ENCODE results near the gene CBX2. TPM values are rescaled to one million over a fixed set of nuclear protein-coding genes. Genes with fewer than 3 reads are reported as not detected.
A peak's percentile ranks its signal among the peaks of the same experiment; 100 is the strongest.

The CBX2 gene
- total RNA-seq, 1 experiment from 2014 or later = 79.4 TPM

- H3K79me1 ChIP-seq (ENCODE audit: insufficient read depth, low read depth, low read length, poor library complexity, severe bottlenecking) = no peaks in the 10 kb centered on the region
- H3K36me3 Mint-ChIP-seq (ENCODE audit: insufficient read depth in 1 of 3, low read depth in 3 of 3) = peaks cover 7 to 24% (median 17%) of the 10 kb centered on the region in 3 experiments; a peak in 6 of 7 replicates
Measured at GRCh38 chr17:79788455-79788854, 10.5 kb downstream of the CBX2 start.

More at GRCh38 chr17:79788455-79788854, 10.5 kb downstream of the CBX2 start:
- no peak overlapping the region for H3K18ac ChIP-seq (ENCODE audit: insufficient read length, low read depth, low read length)
- H3K56ac ChIP-seq (ENCODE audit: insufficient read length, low read depth, low read length) = no peak overlapping the region
- WGBS (ENCODE audit: extremely low coverage, insufficient read length, low lambda C conversion rate) = no CpG with 5 or more reads among the region's 5 CpGs
- no peak overlapping the region for H3K27ac ChIP-seq (ENCODE audit: insufficient read length, low read depth, low read length)
- Mint-ChIP-seq H3K4me3 (peak overlapping the region in 1 of 2 experiments; percentile 70; a peak in 3 of 5 replicates), H3K9me3 (peaks cover 0 to under 1% of the 10 kb centered on the region in 2 experiments; a peak in 1 of 5 replicates), H3K27ac (no peak overlapping the region), H3K4me1 (peaks cover 34 to 50% of the 10 kb centered on the region in 2 experiments), H3K27me3 (ENCODE audit: low read depth) (peaks cover 78% of the 10 kb centered on the region)
- no peak overlapping the region for H3K14ac ChIP-seq (ENCODE audit: insufficient read depth, low read length)
- no peak overlapping the region for H2AFZ ChIP-seq (ENCODE audit: low read length)
- H3K4me1 ChIP-seq (ENCODE audit: insufficient read depth, low read length) = peaks cover 8% of the 10 kb centered on the region
- H4K5ac ChIP-seq (ENCODE audit: insufficient read length, low read depth, low read length) = no peak overlapping the region
- H3K23ac ChIP-seq (ENCODE audit: insufficient read length, low read depth, low read length) = no peak overlapping the region
- H2BK12ac ChIP-seq (ENCODE audit: insufficient read length, low read depth, low read length) = no peak overlapping the region
- no peak overlapping the region for H4K8ac ChIP-seq (replicated peaks; ENCODE audit: insufficient read length, low read depth, low read length)
- H2BK15ac ChIP-seq (ENCODE audit: low read depth, low read length) = no peak overlapping the region
- no peak for DNase-seq
- H3K4ac ChIP-seq (ENCODE audit: low read depth, low read length) = no peak overlapping the region
- no peak overlapping the region for H2BK120ac ChIP-seq (ENCODE audit: low read depth, low read length, poor library complexity, severe bottlenecking)
- TF ChIP-seq CTCF (conservative IDR thresholded peaks at IDR 0.05) = no peak
- H2BK5ac ChIP-seq (ENCODE audit: insufficient read length, low read length) = no peak overlapping the region
- peaks cover 9% of the 10 kb centered on the region for H4K20me1 ChIP-seq (ENCODE audit: control insufficient read depth, insufficient read depth, insufficient read length)
- H3K27me3 ChIP-seq (ENCODE audit: insufficient read depth, low read length) = peaks cover 48% of the 10 kb centered on the region
- no peak overlapping the region for H2AK5ac ChIP-seq (ENCODE audit: insufficient read length, low read length)
- no peaks in the 10 kb centered on the region for H3K79me2 ChIP-seq (ENCODE audit: insufficient read depth, low read length)
- H3K23me2 ChIP-seq (ENCODE audit: insufficient read length, low read depth, low read length, poor library complexity, severe bottlenecking) = peaks cover 5% of the 10 kb centered on the region
- H2BK20ac ChIP-seq (ENCODE audit: low read depth, low read length, poor library complexity, severe bottlenecking) = no peak overlapping the region
- H3K9ac ChIP-seq (ENCODE audit: extremely low read depth, insufficient read length, low read length) = no peak overlapping the region
- H3K4me2 ChIP-seq (ENCODE audit: insufficient read depth, insufficient read length, low read length) = peak overlapping the region; percentile 54
- no peaks in the 10 kb centered on the region for H3K9me3 ChIP-seq (ENCODE audit: control insufficient read depth, low read depth, low read length)
- no peak overlapping the region for H4K91ac ChIP-seq (ENCODE audit: insufficient read length, low read depth, low read length)
- H3T11ph ChIP-seq (ENCODE audit: low read length) = no peak overlapping the region
